ENCODE data around the gene DAAM1.

Gene DAAM1

DNA sequence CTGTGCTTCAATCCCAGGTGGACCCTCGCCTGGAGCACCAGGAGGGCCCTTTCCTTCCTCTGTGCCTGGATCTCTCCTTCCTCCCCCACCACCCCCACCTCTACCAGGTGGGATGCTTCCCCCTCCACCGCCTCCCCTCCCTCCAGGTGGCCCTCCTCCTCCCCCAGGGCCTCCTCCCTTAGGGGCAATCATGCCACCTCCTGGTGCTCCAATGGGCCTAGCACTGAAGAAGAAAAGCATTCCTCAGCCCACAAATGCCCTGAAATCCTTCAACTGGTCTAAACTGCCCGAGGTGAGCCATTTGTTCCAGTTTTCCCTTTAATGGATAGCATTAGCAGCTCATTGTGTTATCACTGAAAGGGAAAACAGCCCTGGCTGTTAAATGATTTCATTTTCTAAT is 142.8 kb downstream of the DAAM1 start:
- no peak overlapping the region for H3K4ac ChIP-seq (ENCODE audit: low read length)
- no peaks in the 10 kb centered on the region for H3K79me1 ChIP-seq (ENCODE audit: low read depth, low read length)
- H2BK12ac ChIP-seq (ENCODE audit: low read length) = no peak overlapping the region
- DNase-seq (ENCODE audit: low spot score) = peak; percentile 23
- no peak overlapping the region for H3K4me3 ChIP-seq (ENCODE audit: low read length in 2 of 2)
- peak overlapping the region; percentile 9 for H3K27ac ChIP-seq (replicated peaks; ENCODE audit: low read length)
- H4K8ac ChIP-seq (ENCODE audit: low read depth, low read length) = no peak overlapping the region
- H2AFZ ChIP-seq (ENCODE audit: low read length) = no peak overlapping the region
- no peak overlapping the region for H3K18ac ChIP-seq (ENCODE audit: low read length)
- H3K4me1 ChIP-seq (ENCODE audit: control insufficient read depth in 2 of 2, insufficient read depth in 1 of 2, low read depth in 1 of 2, low read length in 2 of 2) = peaks cover 16 to 31% of the 10 kb centered on the region in 2 donors
- H3K4me2 ChIP-seq (ENCODE audit: insufficient read depth, low read length, poor library complexity, severe bottlenecking) = no peak overlapping the region
- no CpG with 5 or more reads among the region's 3 CpGs for WGBS, 2 donors (ENCODE audit: extremely low coverage in 2 of 2, insufficient read length in 2 of 2, insufficient replicate concordance in 1 of 2)
- no peak overlapping the region for H3K23ac ChIP-seq (ENCODE audit: low read depth, low read length, poor library complexity)
- H2AK5ac ChIP-seq (ENCODE audit: low read depth, low read length) = no peak overlapping the region
- H2BK15ac ChIP-seq (ENCODE audit: low read length) = no peak overlapping the region
- H4K91ac ChIP-seq (ENCODE audit: low read depth, low read length, poor library complexity) = no peak overlapping the region
- no peak overlapping the region for H3K9ac ChIP-seq (ENCODE audit: low read depth, low read length, poor library complexity)
- peaks cover 2 to 66% of the 10 kb centered on the region in 2 donors for H3K36me3 ChIP-seq (replicated peaks in 1 of 2; ENCODE audit: control insufficient read depth in 2 of 2, insufficient read depth in 2 of 2, low read length in 2 of 2)
- H3K14ac ChIP-seq (ENCODE audit: low read length) = no peak overlapping the region
- no peaks in the 10 kb centered on the region for H3K9me3 ChIP-seq (replicated peaks in 1 of 2; ENCODE audit: control insufficient read depth in 2 of 2, insufficient read depth in 1 of 2, low read depth in 1 of 2, low read length in 2 of 2)
- no peak overlapping the region for H2BK5ac ChIP-seq (ENCODE audit: low read length)
- no peaks in the 10 kb centered on the region for H3K27me3 ChIP-seq (ENCODE audit: control insufficient read depth in 3 of 3, insufficient read depth in 3 of 3, low read depth in 1 of 3, low read length in 3 of 3)
- H2BK120ac ChIP-seq (ENCODE audit: low read depth, low read length) = no peak overlapping the region

GRCh38 chr14:59332727-59333126 is 144.3 kb downstream of the DAAM1 start:
- Histone ChIP-seq H2BK15ac (ENCODE audit: low read length) (no peak overlapping the region), H3K9ac (ENCODE audit: low read depth, low read length, poor library complexity) (no peak overlapping the region), H2AK5ac (ENCODE audit: low read depth, low read length) (no peak overlapping the region), H4K8ac (ENCODE audit: low read depth, low read length) (no peak overlapping the region), H2BK5ac (ENCODE audit: low read length) (no peak overlapping the region), H3K27ac (replicated peaks; ENCODE audit: low read length) (no peak overlapping the region), H4K91ac (ENCODE audit: low read depth, low read length, poor library complexity) (no peak overlapping the region), H3K23ac (ENCODE audit: low read depth, low read length, poor library complexity) (no peak overlapping the region), H3K27me3 (ENCODE audit: control insufficient read depth in 3 of 3, insufficient read depth in 3 of 3, low read depth in 1 of 3, low read length in 3 of 3) (no peaks in the 10 kb centered on the region), H2AFZ (ENCODE audit: low read length) (no peak overlapping the region), H3K18ac (ENCODE audit: low read length) (no peak overlapping the region), H3K36me3 (replicated peaks in 1 of 2; ENCODE audit: control insufficient read depth in 2 of 2, insufficient read depth in 2 of 2, low read length in 2 of 2) (peaks cover 2 to 55% of the 10 kb centered on the region in 2 donors), H3K9me3 (replicated peaks in 1 of 2; ENCODE audit: control insufficient read depth in 2 of 2, insufficient read depth in 1 of 2, low read depth in 1 of 2, low read length in 2 of 2) (no peaks in the 10 kb centered on the region), H3K4me3 (ENCODE audit: low read length in 2 of 2) (no peak overlapping the region), H3K4me2 (ENCODE audit: insufficient read depth, low read length, poor library complexity, severe bottlenecking) (no peak overlapping the region), H3K79me1 (ENCODE audit: low read depth, low read length) (no peaks in the 10 kb centered on the region), H2BK12ac (ENCODE audit: low read length) (no peak overlapping the region), H2BK120ac (ENCODE audit: low read depth, low read length) (no peak overlapping the region), H3K4ac (ENCODE audit: low read length) (no peak overlapping the region), H3K4me1 (ENCODE audit: control insufficient read depth in 2 of 2, insufficient read depth in 1 of 2, low read depth in 1 of 2, low read length in 2 of 2) (peaks cover 20 to 45% of the 10 kb centered on the region in 2 donors), H3K14ac (ENCODE audit: low read length) (no peak overlapping the region)
- WGBS, 2 donors (ENCODE audit: extremely low coverage in 2 of 2, insufficient read length in 2 of 2, insufficient replicate concordance in 1 of 2) = no CpG with 5 or more reads among the region's 2 CpGs
- no peak for DNase-seq (ENCODE audit: low spot score)

DNA sequence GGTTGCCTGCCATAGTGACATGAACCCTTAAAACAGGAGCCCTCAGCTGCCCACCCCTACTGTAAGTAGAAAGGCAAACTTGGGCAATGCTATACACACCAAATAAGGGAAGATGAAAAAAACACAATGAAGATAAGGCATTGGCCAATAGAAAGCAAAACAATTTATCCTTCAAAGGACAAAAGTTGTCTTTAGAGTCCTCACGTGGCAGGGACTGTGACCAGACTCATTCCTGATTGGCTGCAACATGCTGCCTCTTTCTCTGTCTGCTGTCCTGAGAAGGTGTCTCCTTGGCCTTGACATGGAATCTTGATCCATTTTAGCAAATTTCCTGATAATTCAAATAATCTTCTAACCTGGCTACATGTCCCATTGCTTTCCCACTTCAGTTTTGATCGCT is 144.8 kb downstream of the DAAM1 start:
- H3K36me3 ChIP-seq (replicated peaks in 1 of 2; ENCODE audit: control insufficient read depth in 2 of 2, insufficient read depth in 2 of 2, low read length in 2 of 2) = peaks cover 2 to 50% of the 10 kb centered on the region in 2 donors

GRCh38 chr14:59333668-59334067 is 145.2 kb downstream of the DAAM1 start:
- Histone ChIP-seq H2AFZ (ENCODE audit: low read length) (no peak overlapping the region), H3K9me3 (replicated peaks in 1 of 2; ENCODE audit: control insufficient read depth in 2 of 2, insufficient read depth in 1 of 2, low read depth in 1 of 2, low read length in 2 of 2) (peaks cover 0 to 4% of the 10 kb centered on the region in 2 donors), H3K23ac (ENCODE audit: low read depth, low read length, poor library complexity) (no peak overlapping the region), H3K4me1 (ENCODE audit: control insufficient read depth in 2 of 2, insufficient read depth in 1 of 2, low read depth in 1 of 2, low read length in 2 of 2) (peaks cover 20 to 48% of the 10 kb centered on the region in 2 donors), H2BK15ac (ENCODE audit: low read length) (no peak overlapping the region), H4K91ac (ENCODE audit: low read depth, low read length, poor library complexity) (no peak overlapping the region), H3K79me1 (ENCODE audit: low read depth, low read length) (no peaks in the 10 kb centered on the region), H2BK5ac (ENCODE audit: low read length) (no peak overlapping the region), H3K36me3 (replicated peaks in 1 of 2; ENCODE audit: control insufficient read depth in 2 of 2, insufficient read depth in 2 of 2, low read length in 2 of 2) (peaks cover 2 to 45% of the 10 kb centered on the region in 2 donors), H3K14ac (ENCODE audit: low read length) (no peak overlapping the region), H3K18ac (ENCODE audit: low read length) (no peak overlapping the region), H2BK12ac (ENCODE audit: low read length) (no peak overlapping the region), H3K4me3 (ENCODE audit: low read length in 2 of 2) (no peak overlapping the region), H2BK120ac (ENCODE audit: low read depth, low read length) (no peak overlapping the region), H2AK5ac (ENCODE audit: low read depth, low read length) (no peak overlapping the region), H3K4me2 (ENCODE audit: insufficient read depth, low read length, poor library complexity, severe bottlenecking) (no peak overlapping the region), H3K27me3 (ENCODE audit: control insufficient read depth in 3 of 3, insufficient read depth in 3 of 3, low read depth in 1 of 3, low read length in 3 of 3) (no peaks in the 10 kb centered on the region), H3K9ac (ENCODE audit: low read depth, low read length, poor library complexity) (no peak overlapping the region), H3K4ac (ENCODE audit: low read length) (no peak overlapping the region), H4K8ac (ENCODE audit: low read depth, low read length) (no peak overlapping the region), H3K27ac (replicated peaks; ENCODE audit: low read length) (no peak overlapping the region)
- DNase-seq (ENCODE audit: low spot score) = no peak
- WGBS, 2 donors (ENCODE audit: extremely low coverage in 2 of 2, insufficient read length in 2 of 2, insufficient replicate concordance in 1 of 2) = no CpG with 5 or more reads among the region's 1 CpG

More for the DNA sequence above, 144.8 kb downstream of the DAAM1 start:
- no CpG with 5 or more reads among the region's 2 CpGs for WGBS, 2 donors (ENCODE audit: extremely low coverage in 2 of 2, insufficient read length in 2 of 2, insufficient replicate concordance in 1 of 2)
- Histone ChIP-seq H3K14ac (ENCODE audit: low read length) (no peak overlapping the region), H2BK12ac (ENCODE audit: low read length) (no peak overlapping the region), H3K9me3 (replicated peaks in 1 of 2; ENCODE audit: control insufficient read depth in 2 of 2, insufficient read depth in 1 of 2, low read depth in 1 of 2, low read length in 2 of 2) (peaks cover 0 to 4% of the 10 kb centered on the region in 2 donors), H3K4ac (ENCODE audit: low read length) (no peak overlapping the region), H3K9ac (ENCODE audit: low read depth, low read length, poor library complexity) (no peak overlapping the region), H3K4me1 (ENCODE audit: control insufficient read depth in 2 of 2, insufficient read depth in 1 of 2, low read depth in 1 of 2, low read length in 2 of 2) (peaks cover 20 to 48% of the 10 kb centered on the region in 2 donors), H3K4me2 (ENCODE audit: insufficient read depth, low read length, poor library complexity, severe bottlenecking) (no peak overlapping the region), H2BK15ac (ENCODE audit: low read length) (no peak overlapping the region), H2BK120ac (ENCODE audit: low read depth, low read length) (no peak overlapping the region), H3K23ac (ENCODE audit: low read depth, low read length, poor library complexity) (no peak overlapping the region), H2AFZ (ENCODE audit: low read length) (no peak overlapping the region), H3K27me3 (ENCODE audit: control insufficient read depth in 3 of 3, insufficient read depth in 3 of 3, low read depth in 1 of 3, low read length in 3 of 3) (no peaks in the 10 kb centered on the region), H4K8ac (ENCODE audit: low read depth, low read length) (no peak overlapping the region), H2AK5ac (ENCODE audit: low read depth, low read length) (no peak overlapping the region), H3K27ac (replicated peaks; ENCODE audit: low read length) (no peak overlapping the region), H4K91ac (ENCODE audit: low read depth, low read length, poor library complexity) (no peak overlapping the region), H3K4me3 (ENCODE audit: low read length in 2 of 2) (no peak overlapping the region), H3K79me1 (ENCODE audit: low read depth, low read length) (no peaks in the 10 kb centered on the region), H3K18ac (ENCODE audit: low read length) (no peak overlapping the region), H2BK5ac (ENCODE audit: low read length) (no peak overlapping the region)
- no peak for DNase-seq (ENCODE audit: low spot score)
